Uterus (tissue), 2 donors: Measurements from ENCODE around the gene FIBCD1.

Experiments
- CTCF ChIP-seq, 4 experiments: fragments of 200-600 bp in 2 of 4; fragments of 450-650 bp in 2 of 4; sonication (generic) in 2 of 4; IDR thresholded peaks; one replicate each; pipeline ENCODE4 v1.5.1; 2016 to 2019; ENCODE audit warnings: antibody characterized with exemption in 4 of 4, mild to moderate bottlenecking in 2 of 4, moderate library complexity in 1 of 4
- POLR2A ChIP-seq, 2 donors: fragments of 450-650 bp; IDR thresholded peaks; one replicate each; pipeline ENCODE4 v1.6.1; 2016; ENCODE audit warnings: antibody characterized with exemption in 2 of 2, mild to moderate bottlenecking in 1 of 2, moderate library complexity in 1 of 2

- no peak for TF ChIP-seq CTCF (IDR thresholded peaks at IDR 0.05)
- no peak for TF ChIP-seq POLR2A (IDR thresholded peaks at IDR 0.05)
Observed at GRCh38 chr9:130975156-130975555, 36.1 kb upstream of the FIBCD1 start.
